Neural progenitor cell (in vitro differentiated cells): ENCODE measurements around the gene TMEM39B.

Experiments
- CTCF ChIP-seq: fragments of 200-600 bp; sonication (generic); IDR thresholded peaks from 2 replicates; pipeline ENCODE4 v1.5.1; 2017; ENCODE audit warnings: antibody characterized with exemption, mild to moderate bottlenecking
- EZH2 ChIP-seq: fragments of 200-600 bp; sonication (generic); IDR thresholded peaks from 2 replicates; pipeline ENCODE4 v1.6.1; 2017; ENCODE audit warnings: antibody characterized with exemption, mild to moderate bottlenecking, moderate library complexity
- EZH2phosphoT487 ChIP-seq: fragments of 200-600 bp; sonication (generic); IDR thresholded peaks from 2 replicates; pipeline ENCODE4 v1.6.1; 2017; ENCODE audit warnings: antibody characterized with exemption

- TF ChIP-seq CTCF (no peak), EZH2 (no peak), EZH2phosphoT487 (no peak)
These were observed 40.2 kb downstream of the TMEM39B start for GRCh38 chr1:32112806-32113375.
